ENCODE data around the gene PPM1B. TPM values are rescaled to one million over a fixed set of nuclear protein-coding genes. Genes with fewer than 3 reads are reported as not detected.

PPM1B gene
- total and polyA plus RNA-seq, 2 donors (not counting 1 experiment from before 2014, with no cell fraction given), result 15.3 to 81.4 TPM

DNA sequence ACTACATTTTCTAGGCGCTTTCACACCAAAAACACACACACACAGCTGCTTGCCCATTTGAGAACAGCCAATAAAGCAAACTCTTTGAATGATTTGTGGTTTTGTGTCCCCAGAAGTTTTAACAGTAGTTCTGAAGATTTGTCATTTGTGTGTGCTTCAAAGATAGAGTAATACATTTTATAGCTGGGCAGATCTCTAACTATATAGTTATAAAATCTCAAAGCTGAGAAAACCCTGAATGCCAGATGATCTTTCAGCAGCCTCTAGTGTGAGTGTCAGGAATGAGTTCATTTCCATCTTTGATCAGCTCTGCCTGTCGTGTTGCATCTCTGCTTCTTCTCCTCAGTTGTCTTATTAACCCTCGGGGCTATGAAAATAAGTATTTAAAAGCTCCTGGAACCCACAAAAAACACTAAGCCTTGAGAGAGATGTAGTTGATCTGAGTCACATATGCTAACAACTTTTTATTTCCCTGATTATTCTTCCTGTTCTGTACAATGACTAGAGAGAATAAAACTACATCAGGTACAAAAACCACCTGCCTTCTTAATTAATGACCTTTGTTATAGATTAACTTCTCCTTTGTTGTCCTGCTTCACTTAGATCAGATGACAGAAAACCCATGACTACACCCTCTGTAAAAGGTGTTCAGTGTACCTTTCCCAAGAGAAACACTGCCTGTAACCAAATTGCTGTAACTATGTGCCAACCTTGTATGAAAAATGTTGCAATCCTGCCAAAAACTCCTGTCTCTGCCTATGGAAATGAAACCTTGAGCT, 76.6 kb downstream of the PPM1B start:
- no peak overlapping the region for H3K4me3 ChIP-seq (ENCODE audit: control extremely low read depth in 1 of 5, extremely low read depth in 1 of 5, insufficient read depth in 1 of 5, low read depth in 2 of 5, low read length in 4 of 5)

DNA sequence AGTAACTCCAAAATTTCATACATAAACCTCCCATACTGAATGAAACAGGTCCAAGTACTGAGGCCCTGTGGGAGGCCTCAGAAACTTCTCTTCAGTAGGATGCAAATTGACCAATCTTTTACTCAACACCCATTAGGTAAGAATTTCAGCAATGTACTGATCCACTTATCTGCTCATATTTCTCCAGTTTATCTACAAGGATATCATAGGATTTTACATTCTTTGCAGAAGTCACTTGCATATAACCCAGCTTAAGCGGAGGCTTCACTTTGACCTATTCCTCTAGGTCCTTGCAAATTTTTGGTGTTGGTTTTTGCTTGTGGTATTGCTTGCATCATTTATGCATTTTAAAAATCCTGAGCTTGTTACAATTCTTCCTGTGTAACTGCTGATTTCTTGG, 77.8 kb downstream of the PPM1B start:
- Histone ChIP-seq H3K4me1 (ENCODE audit: control insufficient read depth in 2 of 2, insufficient read depth in 2 of 2, low read length in 2 of 2) (peaks cover 7 to 9% of the 10 kb centered on the region in 2 donors), H3K4me2 (replicated peaks; ENCODE audit: low read depth, low read length, poor library complexity, severe bottlenecking) (no peak overlapping the region), H3K4me3 (ENCODE audit: control extremely low read depth in 1 of 5, extremely low read depth in 1 of 5, insufficient read depth in 1 of 5, low read depth in 2 of 5, low read length in 4 of 5) (no peak overlapping the region), H4K20me1 (ENCODE audit: control insufficient read depth, insufficient read depth, low read length, poor library complexity, severe bottlenecking) (no peaks in the 10 kb centered on the region), H3K36me3 (replicated peaks in 1 of 2; ENCODE audit: control extremely low read depth in 1 of 2, control insufficient read depth in 1 of 2, extremely low read depth in 1 of 2, insufficient read depth in 2 of 2, low read length in 1 of 2) (no peaks in the 10 kb centered on the region), H2AFZ (ENCODE audit: insufficient read depth, low read depth, low read length, poor library complexity, severe bottlenecking) (no peak overlapping the region), H3K27me3 (replicated peaks in 1 of 4; ENCODE audit: control extremely low read depth in 1 of 4, control insufficient read depth in 3 of 4, insufficient read depth in 4 of 4, low read length in 3 of 4) (no peaks in the 10 kb centered on the region), H3K9me3 (ENCODE audit: control extremely low read depth in 1 of 3, control insufficient read depth in 2 of 3, insufficient read depth in 1 of 3, low read length in 2 of 3) (no peaks in the 10 kb centered on the region), H3K9ac (ENCODE audit: low read length) (no peak overlapping the region), H3K79me2 (ENCODE audit: control insufficient read depth, insufficient read depth, low read length) (no peaks in the 10 kb centered on the region), H3K27ac (ENCODE audit: low read length in 2 of 2) (no peak overlapping the region)
- H3K4me1 Mint-ChIP-seq, result peaks cover 15% of the 10 kb centered on the region
- no peak for TF ChIP-seq EZH2 (IDR thresholded peaks at IDR 0.05; ENCODE audit: borderline replicate concordance, insufficient read depth, low read depth, low read length, poor library complexity, severe bottlenecking)
- TF ChIP-seq, protein P1, sequence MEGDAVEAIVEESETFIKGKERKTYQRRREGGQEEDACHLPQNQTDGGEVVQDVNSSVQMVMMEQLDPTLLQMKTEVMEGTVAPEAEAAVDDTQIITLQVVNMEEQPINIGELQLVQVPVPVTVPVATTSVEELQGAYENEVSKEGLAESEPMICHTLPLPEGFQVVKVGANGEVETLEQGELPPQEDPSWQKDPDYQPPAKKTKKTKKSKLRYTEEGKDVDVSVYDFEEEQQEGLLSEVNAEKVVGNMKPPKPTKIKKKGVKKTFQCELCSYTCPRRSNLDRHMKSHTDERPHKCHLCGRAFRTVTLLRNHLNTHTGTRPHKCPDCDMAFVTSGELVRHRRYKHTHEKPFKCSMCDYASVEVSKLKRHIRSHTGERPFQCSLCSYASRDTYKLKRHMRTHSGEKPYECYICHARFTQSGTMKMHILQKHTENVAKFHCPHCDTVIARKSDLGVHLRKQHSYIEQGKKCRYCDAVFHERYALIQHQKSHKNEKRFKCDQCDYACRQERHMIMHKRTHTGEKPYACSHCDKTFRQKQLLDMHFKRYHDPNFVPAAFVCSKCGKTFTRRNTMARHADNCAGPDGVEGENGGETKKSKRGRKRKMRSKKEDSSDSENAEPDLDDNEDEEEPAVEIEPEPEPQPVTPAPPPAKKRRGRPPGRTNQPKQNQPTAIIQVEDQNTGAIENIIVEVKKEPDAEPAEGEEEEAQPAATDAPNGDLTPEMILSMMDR (IDR thresholded peaks at IDR 0.05), result no peak
- no peaks in the 10 kb centered on the region for H3K9me3 Mint-ChIP-seq (ENCODE audit: insufficient read depth)
- POLR2A ChIA-PET, result no interaction called here
- H3K27ac Mint-ChIP-seq, result no peak overlapping the region
- DNase-seq, result no peak
- intact Hi-C loops (cut with micrococcal nuclease), result loop anchor here (10.0 kb wide), 1 partner anchor 98 kb away; no protein-coding TSS in a partner anchor
- no peak overlapping the region for H3K4me3 Mint-ChIP-seq
- no CpG with 5 or more reads among the region's 1 CpG for WGBS (ENCODE audit: insufficient coverage)
- CTCF ChIA-PET, result interaction anchor here (1.1 to 1.8 kb wide), 3 partner anchors 32 to 161 kb away, joined by 3 read pairs; no protein-coding TSS in a partner anchor
- H3K27me3 Mint-ChIP-seq, result peaks cover 3% of the 10 kb centered on the region
- no peak for ATAC-seq (ENCODE audit: low read depth)

More for the DNA sequence above, 76.6 kb downstream of the PPM1B start:
- H3K27ac Mint-ChIP-seq, result no peak overlapping the region
- Histone ChIP-seq H3K27me3 (replicated peaks in 1 of 4; ENCODE audit: control extremely low read depth in 1 of 4, control insufficient read depth in 3 of 4, insufficient read depth in 4 of 4, low read length in 3 of 4) (no peaks in the 10 kb centered on the region), H3K79me2 (ENCODE audit: control insufficient read depth, insufficient read depth, low read length) (no peaks in the 10 kb centered on the region), H4K20me1 (ENCODE audit: control insufficient read depth, insufficient read depth, low read length, poor library complexity, severe bottlenecking) (no peaks in the 10 kb centered on the region), H3K36me3 (replicated peaks in 1 of 2; ENCODE audit: control extremely low read depth in 1 of 2, control insufficient read depth in 1 of 2, extremely low read depth in 1 of 2, insufficient read depth in 2 of 2, low read length in 1 of 2) (no peaks in the 10 kb centered on the region), H3K9me3 (ENCODE audit: control extremely low read depth in 1 of 3, control insufficient read depth in 2 of 3, insufficient read depth in 1 of 3, low read length in 2 of 3) (no peaks in the 10 kb centered on the region), H3K27ac (ENCODE audit: low read length in 2 of 2) (no peak overlapping the region), H2AFZ (ENCODE audit: insufficient read depth, low read depth, low read length, poor library complexity, severe bottlenecking) (no peak overlapping the region), H3K4me2 (replicated peaks; ENCODE audit: low read depth, low read length, poor library complexity, severe bottlenecking) (no peak overlapping the region), H3K4me1 (ENCODE audit: control insufficient read depth in 2 of 2, insufficient read depth in 2 of 2, low read length in 2 of 2) (peaks cover 5 to 7% of the 10 kb centered on the region in 2 donors), H3K9ac (ENCODE audit: low read length) (no peak overlapping the region)
- no peak overlapping the region for H3K4me3 Mint-ChIP-seq
- ChIA-PET CTCF (interaction anchor here (0.9 to 1.8 kb wide), 6 partner anchors 8 to 710 kb away, joined by 3 to 4 read pairs (median 3); no protein-coding TSS in a partner anchor), POLR2A (no interaction called here)
- no peak for DNase-seq
- no peak for ATAC-seq (ENCODE audit: low read depth)
- intact Hi-C loops (cut with micrococcal nuclease), result loop anchor here (2.0 to 10.0 kb wide), 2 partner anchors 100 to 158 kb away; no protein-coding TSS in a partner anchor
- no peaks in the 10 kb centered on the region for H3K9me3 Mint-ChIP-seq (ENCODE audit: insufficient read depth)
- no CpG with 5 or more reads among the region's 3 CpGs for WGBS (ENCODE audit: insufficient coverage)
- TF ChIP-seq, protein P1 (IDR thresholded peaks at IDR 0.05), result no peak
- TF ChIP-seq EZH2 (IDR thresholded peaks at IDR 0.05; ENCODE audit: borderline replicate concordance, insufficient read depth, low read depth, low read length, poor library complexity, severe bottlenecking), result no peak
- H3K4me1 Mint-ChIP-seq, result peaks cover 12% of the 10 kb centered on the region
- no peaks in the 10 kb centered on the region for H3K27me3 Mint-ChIP-seq
